Vagina (tissue), 2 donors: ENCODE measurements around the gene RRAS2. TPM values are rescaled to one million over a fixed set of nuclear protein-coding genes. Genes with fewer than 3 reads are reported as not detected.

ENCODE experiments used
- DNase-seq, 2 donors: peaks; one replicate each; pipeline ENCODE4 v3.0.0-alpha.2; 2017; ENCODE audit errors: extremely low spot score in 2 of 2
- H3K27ac ChIP-seq: fragments of 200-600 bp; sonication (generic); one replicate; pipeline ENCODE4 v1.5.1; 2019
- H3K27me3 ChIP-seq: fragments of 200-600 bp; sonication (generic); one replicate; pipeline ENCODE4 v1.5.1; 2019
- H3K36me3 ChIP-seq, 2 donors: fragments of 200-600 bp; sonication (generic); one replicate each; pipeline ENCODE4 v1.5.1; 2017 to 2019
- H3K4me1 ChIP-seq: fragments of 200-600 bp; sonication (generic); one replicate; pipeline ENCODE4 v1.5.1; 2019
- H3K4me3 ChIP-seq, 2 donors: fragments of 200-600 bp; sonication (generic); 1 replicate in 1 of 2; 2 replicates in 1 of 2; pipeline ENCODE4 v1.5.1; 2016 to 2019
- H3K9me3 ChIP-seq: fragments of 200-600 bp; sonication (generic); one replicate; pipeline ENCODE4 v1.5.1; 2019
- CTCF ChIP-seq, 3 experiments: fragments of 450-650 bp in 2 of 3; fragments of 200-600 bp in 1 of 3; sonication (generic) in 1 of 3; IDR thresholded peaks; one replicate each; pipeline ENCODE4 v1.5.1; 2017 to 2019; ENCODE audit warnings: antibody characterized with exemption in 3 of 3, mild to moderate bottlenecking in 2 of 3, moderate library complexity in 2 of 3
- POLR2A ChIP-seq, 2 donors: fragments of 450-650 bp; IDR thresholded peaks; one replicate each; pipeline ENCODE4 v1.6.1; 2017; ENCODE audit warnings: antibody characterized with exemption in 2 of 2, mild to moderate bottlenecking in 2 of 2, moderate library complexity in 2 of 2
- POLR2AphosphoS5 ChIP-seq, 2 donors: sonication (generic); formaldehyde crosslinking; IDR thresholded peaks; one replicate each; pipeline ENCODE4 v1.9.0; 2017; ENCODE audit warnings: antibody characterized with exemption in 2 of 2, mild to moderate bottlenecking in 2 of 2, low read depth in 1 of 2; ENCODE audit not compliant: insufficient read depth in 1 of 2
- intact Hi-C: fragments of 100-400 bp; cut with DNase I; formaldehyde crosslinking; loops from one replicate; pipeline ENCODE4 v1.15.1; 2023
- total RNA-seq: library from RNA; depleted of rRNA; stranded (reverse); fragments of >200 nt; gene quantifications from one replicate; pipeline ENCODE4 v1.2.3, GENCODE V29; 2016

The RRAS2 gene
- total RNA-seq, 1 donor from 2014 or later = 32.7 TPM

DNA sequence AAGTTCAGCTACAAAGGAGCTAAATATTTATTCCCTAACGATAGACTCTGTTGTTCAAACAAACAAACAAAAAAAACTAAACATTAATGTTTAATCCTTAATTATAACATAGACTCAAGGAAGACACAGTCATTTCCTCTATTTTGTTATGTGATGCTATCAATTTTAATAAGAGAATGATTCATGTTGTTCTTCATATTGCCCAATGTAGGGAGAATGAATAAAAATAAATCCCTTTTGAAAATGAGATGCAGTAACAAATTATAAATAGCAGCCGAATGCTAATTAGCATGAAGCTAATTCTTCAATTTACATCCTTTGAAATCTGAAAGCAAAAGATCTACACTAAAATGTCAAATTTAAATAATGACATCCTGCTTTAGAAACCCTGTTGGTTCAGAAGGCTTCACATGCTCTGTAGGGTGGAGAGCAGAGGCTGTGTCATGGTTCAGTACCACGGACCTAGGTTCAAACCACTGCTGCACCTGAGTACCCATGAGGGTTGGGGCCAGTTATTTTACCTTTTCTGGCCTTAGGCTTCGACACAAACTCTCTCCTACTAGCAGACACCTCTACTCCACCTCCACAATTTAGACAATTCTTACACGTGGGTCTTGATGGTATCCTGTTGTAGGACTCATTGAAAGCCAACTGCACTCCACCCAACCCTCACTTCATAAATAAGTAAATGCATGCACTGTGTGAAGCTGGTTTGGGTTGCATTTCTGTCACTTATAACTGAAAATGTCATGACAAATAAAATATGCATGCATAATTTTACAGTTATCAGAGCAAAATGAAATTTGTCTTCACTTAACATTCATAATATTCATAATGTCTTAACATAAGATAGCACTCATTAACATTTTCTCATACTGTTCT, 89.0 kb downstream of the RRAS2 start:
- intact Hi-C loops = no loop called here
- H3K27ac ChIP-seq = no peak overlapping the region
- H3K36me3 ChIP-seq = no peaks in the 10 kb centered on the region
- H3K27me3 ChIP-seq = no peaks in the 10 kb centered on the region
- H3K4me3 ChIP-seq = no peak overlapping the region
- TF ChIP-seq POLR2AphosphoS5 (IDR thresholded peaks at IDR 0.05; ENCODE audit: insufficient read depth in 1 of 2, low read depth in 1 of 2) = no peak
- no peak for TF ChIP-seq CTCF (IDR thresholded peaks at IDR 0.05)
- no peak for TF ChIP-seq POLR2A (IDR thresholded peaks at IDR 0.05)
- no peaks in the 10 kb centered on the region for H3K4me1 ChIP-seq
- no peak for DNase-seq
- H3K9me3 ChIP-seq = no peaks in the 10 kb centered on the region

- H3K9me3 ChIP-seq = no peaks in the 10 kb centered on the region
- no peak for TF ChIP-seq POLR2AphosphoS5 (IDR thresholded peaks at IDR 0.05; ENCODE audit: insufficient read depth in 1 of 2, low read depth in 1 of 2)
- no peak for TF ChIP-seq POLR2A (IDR thresholded peaks at IDR 0.05)
- no peak for TF ChIP-seq CTCF (IDR thresholded peaks at IDR 0.05)
- no peaks in the 10 kb centered on the region for H3K36me3 ChIP-seq
- H3K27ac ChIP-seq = no peak overlapping the region
- no peaks in the 10 kb centered on the region for H3K4me1 ChIP-seq
- DNase-seq = no peak
- H3K27me3 ChIP-seq = no peaks in the 10 kb centered on the region
- intact Hi-C loops = no loop called here
- no peak overlapping the region for H3K4me3 ChIP-seq
These were observed 90.9 kb downstream of the RRAS2 start for GRCh38 chr11:14267861-14268635.

GRCh38 chr11:14266622-14267021, 92.4 kb downstream of the RRAS2 start:
- no peaks in the 10 kb centered on the region for H3K9me3 ChIP-seq
- DNase-seq = no peak
- no peaks in the 10 kb centered on the region for H3K36me3 ChIP-seq
- H3K4me1 ChIP-seq = no peaks in the 10 kb centered on the region
- H3K4me3 ChIP-seq = no peak overlapping the region
- intact Hi-C loops = no loop called here
- H3K27me3 ChIP-seq = no peaks in the 10 kb centered on the region
- H3K27ac ChIP-seq = no peak overlapping the region
- TF ChIP-seq CTCF (IDR thresholded peaks at IDR 0.05) (no peak), POLR2A (IDR thresholded peaks at IDR 0.05) (no peak), POLR2AphosphoS5 (IDR thresholded peaks at IDR 0.05; ENCODE audit: insufficient read depth in 1 of 2, low read depth in 1 of 2) (no peak)

DNA sequence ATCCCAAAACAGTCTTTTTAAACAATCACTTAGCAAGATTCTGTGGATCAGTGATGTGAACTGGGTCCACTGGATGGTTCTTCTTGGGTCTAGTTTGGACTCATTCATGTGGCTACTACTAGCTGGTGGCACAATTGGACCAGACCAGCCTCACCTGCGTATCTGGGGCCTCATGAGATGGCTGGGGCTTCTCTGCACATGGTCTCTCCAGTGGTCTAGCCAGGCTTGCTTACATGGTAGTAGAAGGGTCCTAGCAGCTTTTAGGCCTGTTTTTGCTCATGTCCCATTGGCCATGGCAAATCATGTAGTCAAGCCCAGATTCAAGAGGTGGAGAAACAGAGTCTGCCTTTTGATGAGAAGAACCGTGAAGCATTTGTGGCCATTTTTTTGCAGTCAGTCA, 94.0 kb downstream of the RRAS2 start:
- Histone ChIP-seq H3K4me3 (no peak overlapping the region), H3K27me3 (no peaks in the 10 kb centered on the region), H3K9me3 (no peaks in the 10 kb centered on the region), H3K36me3 (no peaks in the 10 kb centered on the region), H3K27ac (no peak overlapping the region), H3K4me1 (no peaks in the 10 kb centered on the region)
- TF ChIP-seq POLR2A (IDR thresholded peaks at IDR 0.05) (no peak), CTCF (IDR thresholded peaks at IDR 0.05) (no peak), POLR2AphosphoS5 (IDR thresholded peaks at IDR 0.05; ENCODE audit: insufficient read depth in 1 of 2, low read depth in 1 of 2) (no peak)
- intact Hi-C loops = no loop called here
- DNase-seq = no peak
